HFF-Myc (cell line): ENCODE data around the gene B3GLCT.
A peak's percentile ranks its signal among the peaks of the same experiment; 100 is the strongest.

ENCODE experiments used
- DNase-seq: peaks from one replicate; pipeline ENCODE4 v3.0.0-alpha.2; 2011; ENCODE audit warnings: low read depth; ENCODE audit errors: extremely low read depth
- H3K4me3 ChIP-seq: replicated peaks from 2 replicates; pipeline ENCODE4 v1.5.1; 2011; ENCODE audit warnings: low read depth, mild to moderate bottlenecking, control low read depth, low read length
- CTCF ChIP-seq: IDR thresholded peaks from 2 replicates; pipeline ENCODE4 v1.5.1; 2012; ENCODE audit warnings: mild to moderate bottlenecking, low read depth, low read length, control low read depth; ENCODE audit errors: missing control alignments

Gene B3GLCT

DNA sequence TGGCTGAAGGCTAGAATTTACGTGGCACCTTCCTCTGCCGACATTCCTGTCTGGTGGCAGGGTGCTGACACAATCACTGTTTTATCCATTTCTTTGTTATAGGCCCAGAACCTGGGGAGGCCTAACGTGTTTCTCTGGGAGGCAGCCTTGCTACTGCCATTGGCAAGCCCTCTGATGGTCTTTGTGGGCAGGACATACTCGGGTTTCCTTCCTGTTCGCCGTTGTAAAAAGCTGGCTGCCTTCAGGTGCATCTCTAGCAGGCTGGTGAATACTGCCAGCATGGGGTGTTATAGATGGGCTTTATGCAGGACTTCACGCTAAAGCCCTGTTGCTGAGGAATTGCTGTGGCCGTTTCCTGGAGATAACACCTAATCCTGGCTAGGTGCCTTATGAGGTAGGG, 28.1 kb downstream of the B3GLCT start:
- TF ChIP-seq CTCF = no peak
- no peak overlapping the region for H3K4me3 ChIP-seq
- no peak for DNase-seq

- peak; percentile 16 for TF ChIP-seq CTCF
- DNase-seq = no peak
- no peak overlapping the region for H3K4me3 ChIP-seq
Observed at GRCh38 chr13:31234729-31235128, 35.0 kb downstream of the B3GLCT start.

DNA sequence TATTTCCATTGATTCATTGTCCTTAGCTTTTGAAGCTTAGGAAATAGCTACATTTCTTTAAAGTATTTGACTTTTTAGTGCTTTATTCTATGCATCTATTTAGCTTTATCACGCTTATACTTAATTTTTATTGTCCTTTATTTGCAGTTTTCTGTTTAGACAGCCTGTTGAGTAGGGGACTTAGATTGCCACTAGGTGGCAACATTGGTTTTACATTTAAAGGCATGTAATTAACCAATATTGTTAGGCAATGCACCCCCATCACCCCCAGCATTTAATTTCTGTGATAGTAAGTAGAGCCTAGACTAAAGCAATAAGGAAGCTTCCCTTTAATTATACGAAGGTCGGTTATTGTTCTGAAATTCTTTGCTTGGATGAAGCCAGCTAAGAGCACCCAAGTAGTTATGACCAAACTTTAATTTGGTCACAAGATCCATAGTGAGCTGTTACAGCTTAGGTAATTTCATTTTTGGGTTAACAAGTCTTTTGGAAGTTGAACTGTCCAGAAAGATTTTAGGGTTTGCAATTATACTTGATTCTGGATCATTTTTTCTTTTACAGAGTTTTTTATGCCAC, 36.5 kb downstream of the B3GLCT start:
- TF ChIP-seq CTCF = peak; percentile 56
- no peak for DNase-seq
- H3K4me3 ChIP-seq = no peak overlapping the region

GRCh38 chr13:31240921-31241320, 41.1 kb downstream of the B3GLCT start:
- no peak overlapping the region for H3K4me3 ChIP-seq
- no peak for TF ChIP-seq CTCF
- DNase-seq = no peak

DNA sequence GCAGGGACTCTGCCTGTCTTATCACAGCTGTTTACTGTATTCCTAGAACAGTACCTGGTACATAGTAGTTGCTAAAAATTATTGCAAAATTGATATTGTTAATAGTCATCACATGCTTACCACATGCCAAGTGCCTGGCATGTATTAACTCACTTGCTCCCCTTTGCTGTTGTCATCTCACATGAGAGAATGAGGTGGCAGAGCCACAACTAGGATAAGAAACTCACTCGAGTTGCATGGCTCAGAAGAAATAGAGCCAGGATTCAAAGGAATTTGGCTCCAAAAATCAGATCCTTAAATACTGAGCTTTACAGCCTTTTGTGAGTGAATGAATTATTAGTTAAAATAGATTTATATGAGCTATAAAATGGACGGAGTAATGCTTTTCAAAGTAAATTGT, 42.6 kb downstream of the B3GLCT start:
- TF ChIP-seq CTCF = no peak
- no peak for DNase-seq
- no peak overlapping the region for H3K4me3 ChIP-seq

GRCh38 chr13:31242916-31243315, 43.1 kb downstream of the B3GLCT start:
- no peak for DNase-seq
- TF ChIP-seq CTCF = no peak
- H3K4me3 ChIP-seq = no peak overlapping the region

- no peak for DNase-seq
- no peak for TF ChIP-seq CTCF
Observed at GRCh38 chr13:31245598-31246373, 46.0 kb downstream of the B3GLCT start.

More at GRCh38 chr13:31245598-31246373, 46.0 kb downstream of the B3GLCT start:
- H3K4me3 ChIP-seq = no peak overlapping the region
